Activated T-cell treated with anti-CD3 and anti-CD28 coated beads, Interleukin-2, amount 50 U/mL, for 4 hours (primary cell): ENCODE results near the gene NAA10. TPM values are rescaled to one million over a fixed set of nuclear protein-coding genes. Genes with fewer than 3 reads are reported as not detected.

Experiments used
- ATAC-seq, 2 donors: fragments of 200-7000 bp; cut with Tn5 transposase; one replicate each; pipeline ENCODE4 v1.10.0; 2021
- DNase-seq: peaks from one replicate; pipeline ENCODE4 v3.0.0-alpha.2; 2020
- H3K27me3 Mint-ChIP-seq: one replicate; pipeline ENCODE4 v1.8.0; 2021; ENCODE audit warnings: low read depth, mixed read lengths
- H3K36me3 Mint-ChIP-seq: one replicate; pipeline ENCODE4 v1.8.0; 2022; ENCODE audit warnings: mixed read lengths; ENCODE audit not compliant: insufficient read depth
- H3K4me1 Mint-ChIP-seq: one replicate; pipeline ENCODE4 v1.8.0; 2021; ENCODE audit warnings: low read depth, mixed read lengths
- H3K4me3 Mint-ChIP-seq: one replicate; pipeline ENCODE4 v1.8.0; 2021; ENCODE audit warnings: mild to moderate bottlenecking, moderate library complexity, mixed read lengths
- H3K9me3 Mint-ChIP-seq: one replicate; pipeline ENCODE4 v1.8.0; 2021; ENCODE audit warnings: mixed read lengths
- total RNA-seq, 3 donors: library from RNA; stranded (reverse); gene quantifications; one replicate each; pipeline ENCODE4 v1.2.1, GENCODE V29; 2021

NAA10 gene
- total RNA-seq, 3 donors from 2014 or later: 190 to 224 (median 221) TPM

- Mint-ChIP-seq H3K4me1 (peaks cover 30% of the 10 kb centered on the region), H3K9me3 (no peaks in the 10 kb centered on the region), H3K4me3 (peak overlapping the region; percentile 89), H3K36me3 (no peaks in the 10 kb centered on the region), H3K27me3 (no peaks in the 10 kb centered on the region)
- no peak for DNase-seq
- no peak for ATAC-seq
Measured at GRCh38 chrX:153922932-153923857, 11.6 kb downstream of the NAA10 start.

GRCh38 chrX:153921511-153922446 is 13.1 kb downstream of the NAA10 start:
- DNase-seq (no peak), ATAC-seq (no peak)
- no peaks in the 10 kb centered on the region for H3K9me3 Mint-ChIP-seq
- H3K36me3 Mint-ChIP-seq: no peaks in the 10 kb centered on the region
- peak overlapping the region; percentile 89 for H3K4me3 Mint-ChIP-seq
- no peaks in the 10 kb centered on the region for H3K27me3 Mint-ChIP-seq
- H3K4me1 Mint-ChIP-seq: peaks cover 28% of the 10 kb centered on the region

GRCh38 chrX:153921070-153921469 is 13.8 kb downstream of the NAA10 start:
- Mint-ChIP-seq H3K4me1 (peaks cover 27% of the 10 kb centered on the region), H3K27me3 (no peaks in the 10 kb centered on the region), H3K36me3 (no peaks in the 10 kb centered on the region), H3K4me3 (no peak overlapping the region), H3K9me3 (no peaks in the 10 kb centered on the region)
- no peak for ATAC-seq
- DNase-seq: no peak

- Mint-ChIP-seq H3K36me3 (no peaks in the 10 kb centered on the region), H3K4me3 (no peak overlapping the region), H3K9me3 (no peaks in the 10 kb centered on the region), H3K4me1 (peaks cover 27% of the 10 kb centered on the region), H3K27me3 (no peaks in the 10 kb centered on the region)
- ATAC-seq (no peak), DNase-seq (no peak)
Measured at GRCh38 chrX:153920546-153920945, 14.3 kb downstream of the NAA10 start.

GRCh38 chrX:153919281-153919680 is 15.6 kb downstream of the NAA10 start:
- ATAC-seq (no peak), DNase-seq (no peak)
- Mint-ChIP-seq H3K4me1 (peaks cover 22% of the 10 kb centered on the region), H3K36me3 (no peaks in the 10 kb centered on the region), H3K4me3 (no peak overlapping the region), H3K9me3 (no peaks in the 10 kb centered on the region), H3K27me3 (no peaks in the 10 kb centered on the region)

DNA sequence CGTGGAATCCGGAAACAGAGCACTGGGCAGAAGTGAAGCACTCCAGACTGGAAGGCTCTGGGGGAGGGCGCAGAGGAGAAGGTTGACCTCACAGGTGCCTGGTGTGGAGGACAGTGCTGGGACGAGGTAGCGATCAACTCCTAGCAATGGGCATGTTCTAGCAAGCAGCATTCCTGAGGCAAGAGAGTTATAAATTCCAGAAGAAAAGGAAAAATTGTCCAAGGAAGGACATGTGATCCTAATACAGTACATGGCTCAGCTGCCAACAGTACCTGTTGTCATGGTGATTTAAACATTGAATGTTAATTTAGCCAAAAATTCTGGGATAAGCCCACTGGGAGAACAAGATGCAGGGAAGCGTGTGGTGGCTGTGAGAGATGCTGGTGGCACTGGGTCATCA is 17.0 kb downstream of the NAA10 start:
- Mint-ChIP-seq H3K4me1 (peaks cover 12% of the 10 kb centered on the region), H3K9me3 (no peaks in the 10 kb centered on the region), H3K4me3 (no peak overlapping the region), H3K27me3 (no peaks in the 10 kb centered on the region), H3K36me3 (peaks cover 2% of the 10 kb centered on the region)
- DNase-seq (no peak), ATAC-seq (no peak)

- peaks cover 5% of the 10 kb centered on the region for H3K4me1 Mint-ChIP-seq
- H3K9me3 Mint-ChIP-seq: no peaks in the 10 kb centered on the region
- ATAC-seq (no peak), DNase-seq (no peak)
- peaks cover 7% of the 10 kb centered on the region for H3K36me3 Mint-ChIP-seq
- no peak overlapping the region for H3K4me3 Mint-ChIP-seq
- H3K27me3 Mint-ChIP-seq: no peaks in the 10 kb centered on the region
Measured at GRCh38 chrX:153913701-153914100, 21.1 kb downstream of the NAA10 start.

DNA sequence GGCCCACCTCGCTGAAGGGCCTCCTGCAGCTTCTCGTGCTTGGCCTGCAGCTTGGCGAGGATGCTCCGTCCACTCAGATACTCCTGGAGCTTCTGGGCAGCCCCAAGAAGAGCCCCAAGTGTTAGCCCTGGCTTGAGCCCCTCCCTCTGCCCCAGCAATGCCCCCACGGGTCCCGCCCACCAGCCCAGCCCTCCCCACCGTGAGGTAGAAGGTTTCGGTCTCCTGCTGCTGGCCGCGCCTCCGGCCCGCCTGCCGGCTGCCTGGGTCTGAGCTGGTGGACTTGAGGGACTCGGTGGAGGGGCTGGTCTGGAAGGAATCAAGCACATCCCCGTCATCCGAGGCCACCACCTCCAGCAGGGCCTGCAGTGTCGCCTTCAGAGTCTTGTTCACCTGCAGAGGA is 21.6 kb downstream of the NAA10 start:
- Mint-ChIP-seq H3K9me3 (no peaks in the 10 kb centered on the region), H3K36me3 (peaks cover 7% of the 10 kb centered on the region), H3K27me3 (no peaks in the 10 kb centered on the region), H3K4me3 (no peak overlapping the region), H3K4me1 (peaks cover 5% of the 10 kb centered on the region)
- ATAC-seq (no peak), DNase-seq (no peak)

GRCh38 chrX:153911798-153912197 is 23.0 kb downstream of the NAA10 start:
- peaks cover 7% of the 10 kb centered on the region for H3K36me3 Mint-ChIP-seq
- no peak overlapping the region for H3K4me3 Mint-ChIP-seq
- H3K27me3 Mint-ChIP-seq: no peaks in the 10 kb centered on the region
- no peaks in the 10 kb centered on the region for H3K9me3 Mint-ChIP-seq
- ATAC-seq: no peak
- H3K4me1 Mint-ChIP-seq: peaks cover 5% of the 10 kb centered on the region
- no peak for DNase-seq

DNA sequence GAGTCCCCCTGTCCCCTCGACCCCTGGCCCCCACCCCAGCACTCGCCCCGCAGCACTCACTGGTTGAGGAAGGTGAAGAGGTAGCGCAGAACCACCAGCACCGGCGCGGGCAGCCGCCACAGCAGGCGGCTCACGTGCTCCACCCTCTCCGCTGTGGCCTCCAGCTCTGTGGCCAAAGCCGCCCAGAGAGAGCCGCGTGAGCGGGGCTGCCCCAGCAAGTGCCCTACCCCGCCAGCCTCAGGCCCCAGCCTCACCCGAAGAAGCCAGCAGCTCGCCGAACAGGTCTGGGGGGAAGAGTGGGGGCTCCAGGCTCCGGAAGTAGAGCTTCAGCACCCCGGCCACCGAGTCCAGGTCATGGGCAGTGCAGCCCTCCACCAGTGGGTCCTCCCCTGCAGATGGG is 24.4 kb downstream of the NAA10 start:
- Mint-ChIP-seq H3K27me3 (no peaks in the 10 kb centered on the region), H3K4me1 (peaks cover 10% of the 10 kb centered on the region), H3K36me3 (peaks cover 7% of the 10 kb centered on the region), H3K4me3 (no peak overlapping the region), H3K9me3 (no peaks in the 10 kb centered on the region)
- ATAC-seq (no peak), DNase-seq (no peak)

- DNase-seq (no peak), ATAC-seq (no peak)
- H3K36me3 Mint-ChIP-seq: peaks cover 7% of the 10 kb centered on the region
- no peaks in the 10 kb centered on the region for H3K9me3 Mint-ChIP-seq
- H3K27me3 Mint-ChIP-seq: no peaks in the 10 kb centered on the region
- H3K4me3 Mint-ChIP-seq: no peak overlapping the region
- peaks cover 10% of the 10 kb centered on the region for H3K4me1 Mint-ChIP-seq
Measured at GRCh38 chrX:153909980-153910360, 24.9 kb downstream of the NAA10 start.

DNA sequence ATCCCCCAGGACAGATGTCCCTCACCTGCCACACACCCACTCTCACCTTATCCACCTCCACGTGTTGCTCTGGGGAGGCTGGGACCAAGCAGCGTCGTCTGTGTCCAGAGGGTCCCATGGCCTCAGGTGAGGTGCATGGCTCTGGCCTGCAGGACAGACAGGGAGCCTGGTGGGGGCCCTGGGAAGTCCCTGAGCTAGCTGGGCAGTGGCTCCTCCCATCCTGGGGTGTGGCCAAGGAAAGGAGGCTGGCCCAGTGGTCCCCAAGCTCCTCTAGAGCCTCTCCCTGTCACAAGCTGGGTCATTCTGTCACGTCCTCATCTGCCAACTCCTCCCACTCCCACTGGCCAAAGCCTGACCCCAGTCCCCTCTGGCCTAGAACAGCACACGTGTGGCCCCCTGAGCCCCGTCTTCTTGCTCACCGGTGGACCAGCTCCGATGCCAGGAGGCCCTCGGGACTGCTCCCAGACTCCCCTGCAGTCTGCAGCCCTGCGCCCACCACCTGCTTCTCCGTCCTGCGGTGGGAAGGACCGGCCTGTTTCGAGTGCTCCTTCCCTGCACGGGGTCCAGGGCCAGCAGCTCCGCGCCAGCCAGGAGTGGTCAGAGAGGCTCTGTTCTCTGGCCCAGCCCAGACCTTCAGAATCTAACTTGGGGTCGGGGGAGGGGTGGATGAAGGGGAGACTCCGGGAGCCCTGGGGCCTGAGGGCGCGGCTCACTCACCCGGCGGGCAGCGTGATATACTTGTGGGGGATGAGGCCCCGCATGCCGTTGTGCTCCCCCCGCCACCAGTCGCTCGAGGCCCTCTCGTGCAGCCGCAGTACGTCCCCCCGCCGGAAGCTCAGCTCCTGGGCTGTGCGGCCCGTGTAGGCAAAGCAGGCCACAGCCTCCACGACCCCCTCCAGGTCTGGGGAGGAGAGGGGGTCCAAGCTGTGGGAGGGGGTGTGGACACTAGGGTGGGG is 25.5 kb downstream of the NAA10 start:
- Mint-ChIP-seq H3K27me3 (no peaks in the 10 kb centered on the region), H3K9me3 (no peaks in the 10 kb centered on the region), H3K4me1 (peaks cover 12% of the 10 kb centered on the region), H3K36me3 (peaks cover 7% of the 10 kb centered on the region), H3K4me3 (no peak overlapping the region)
- DNase-seq (no peak), ATAC-seq (no peak)

- H3K4me3 Mint-ChIP-seq: no peak overlapping the region
- peaks cover 5% of the 10 kb centered on the region for H3K36me3 Mint-ChIP-seq
- peaks cover 21% of the 10 kb centered on the region for H3K4me1 Mint-ChIP-seq
- no peaks in the 10 kb centered on the region for H3K27me3 Mint-ChIP-seq
- DNase-seq: no peak
- H3K9me3 Mint-ChIP-seq: no peaks in the 10 kb centered on the region
- no peak for ATAC-seq
Measured at GRCh38 chrX:153908219-153908860, 26.5 kb downstream of the NAA10 start.
